ENCODE data around the gene PLEKHG3.
"Not testable (repeated sequence)": the region's sequence is repeated elsewhere in the genome, so short reads cannot be mapped to it uniquely, and the experiment has no call there.

The PLEKHG3 gene
- 47.9 to 127 (median 92.1) reads per million in 4 donors for total RNA-seq

DNA sequence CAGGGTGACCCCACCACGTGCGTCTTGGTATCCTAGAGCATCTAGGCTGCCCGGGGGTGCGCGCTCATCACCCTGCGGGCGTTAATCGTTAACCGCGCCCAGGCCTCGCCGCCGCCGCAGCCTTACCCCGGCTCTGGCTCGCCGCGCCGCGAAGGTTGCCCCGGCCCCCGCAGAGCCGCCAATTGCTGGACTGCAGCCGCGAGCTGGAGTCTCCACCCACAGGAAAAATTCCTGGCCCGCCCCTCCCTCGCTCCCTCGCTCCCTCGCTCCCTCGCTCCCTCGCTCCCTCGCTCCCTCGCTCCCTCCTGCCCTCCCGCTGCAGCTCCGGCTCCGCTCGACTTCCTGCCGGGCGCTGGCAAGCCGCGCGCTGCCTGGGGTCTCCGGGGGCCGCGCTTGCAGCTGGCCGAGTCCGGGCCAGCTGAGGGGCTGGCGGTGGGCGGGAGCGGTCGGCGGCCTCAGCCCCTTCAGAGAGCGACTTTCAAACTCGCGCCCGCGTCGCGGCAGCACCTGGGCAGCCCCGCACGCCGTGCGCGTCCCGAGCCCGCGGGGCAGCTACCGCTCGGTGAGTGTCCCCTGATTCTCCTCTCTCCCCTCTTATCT, at the start of gene PLEKHG3:
PLEKHG3 (plus strand) TSS at position 282 of the 600 bp plus-strand sequence. CDS start 23,208 bp downstream, outside the sequence.
- DNase-seq, result no peak

DNA sequence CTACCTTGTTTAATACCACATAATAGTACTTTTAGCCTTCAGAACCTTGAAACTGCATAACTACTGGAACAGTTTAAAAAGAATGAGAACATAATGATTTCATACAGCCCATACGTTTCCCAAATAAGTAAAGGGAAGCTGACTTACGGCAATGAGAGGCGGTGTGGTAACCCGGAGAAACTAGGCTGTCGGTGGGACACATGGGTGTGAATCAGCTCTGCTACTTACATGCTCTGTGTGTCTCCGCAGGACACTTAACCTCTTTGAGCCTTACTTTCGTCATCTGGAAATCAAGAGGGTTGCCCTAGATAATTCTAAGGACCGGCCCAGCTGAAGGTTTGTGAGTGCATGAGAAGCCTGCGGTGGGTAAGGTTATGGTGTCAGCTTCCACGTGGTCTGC, 49.3 kb upstream of the PLEKHG3 start:
- no peak for DNase-seq

DNA sequence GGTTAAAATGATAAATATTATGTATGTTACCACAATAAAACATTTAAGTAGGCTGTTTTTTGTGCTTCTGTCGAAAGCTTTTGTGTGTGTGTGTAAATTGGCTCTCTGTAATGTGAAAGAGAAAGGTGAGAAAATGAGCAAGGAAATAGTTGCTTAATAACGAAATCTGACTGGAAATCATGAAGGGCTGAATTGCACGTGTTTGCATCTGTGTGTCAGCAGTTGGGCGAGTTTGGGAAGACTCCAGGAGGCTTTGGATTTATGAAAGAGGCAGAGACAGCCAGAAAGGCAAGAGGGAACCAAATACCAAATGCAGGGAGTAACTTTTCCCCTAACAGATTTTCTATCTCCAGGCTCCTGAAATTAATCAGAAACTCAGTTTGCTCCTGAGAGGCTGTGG, 47.2 kb upstream of the PLEKHG3 start:
- DNase-seq, result no peak

DNA sequence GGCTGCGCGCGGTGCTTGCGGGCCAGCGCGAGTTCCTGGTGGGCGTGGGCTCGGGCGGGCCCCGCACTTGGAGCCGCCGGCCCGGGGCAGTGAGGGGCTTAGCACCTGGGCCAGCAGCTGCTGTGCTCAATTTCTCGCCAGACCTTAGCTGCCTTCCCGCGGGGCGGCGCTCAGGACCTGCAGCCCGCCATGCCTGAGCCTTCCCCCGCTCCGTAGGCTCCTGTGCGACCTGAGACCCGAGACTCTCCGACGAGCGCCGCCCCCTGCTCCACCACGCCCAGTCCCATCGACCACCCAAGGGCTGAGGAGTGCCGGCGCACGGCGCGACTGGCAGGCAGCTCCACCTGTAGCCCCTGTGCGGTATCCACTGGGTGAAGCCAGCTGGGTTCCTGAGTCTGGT, 46.0 kb upstream of the PLEKHG3 start:
- DNase-seq, result no peak

DNA sequence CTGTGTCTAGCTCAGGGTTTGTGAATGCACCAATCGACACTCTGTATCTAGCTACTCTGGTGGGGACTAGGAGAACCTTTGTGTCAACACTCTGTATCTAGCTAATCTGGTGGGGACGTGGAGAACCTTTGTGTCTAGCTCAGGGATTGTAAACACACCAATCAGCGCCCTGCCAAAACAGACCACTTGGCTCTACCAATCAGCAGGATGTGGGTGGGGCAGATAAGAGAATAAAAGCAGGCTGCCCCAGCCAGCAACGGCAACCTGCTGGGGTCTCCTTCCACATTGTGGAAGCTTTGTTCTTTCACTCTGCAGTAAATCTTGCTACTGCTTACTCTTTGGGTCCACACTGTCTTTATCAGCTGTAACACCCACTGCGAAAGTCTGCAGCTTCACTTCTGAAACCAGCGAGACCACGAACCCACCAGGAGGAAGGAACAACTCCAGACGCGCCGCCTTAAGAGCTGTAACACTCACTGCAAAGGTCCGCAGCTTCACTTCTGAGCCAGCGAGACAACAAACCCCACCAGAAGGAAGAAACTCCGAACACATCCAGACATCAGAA, 45.4 kb upstream of the PLEKHG3 start:
- DNase-seq, result not testable (repeated sequence)

DNA sequence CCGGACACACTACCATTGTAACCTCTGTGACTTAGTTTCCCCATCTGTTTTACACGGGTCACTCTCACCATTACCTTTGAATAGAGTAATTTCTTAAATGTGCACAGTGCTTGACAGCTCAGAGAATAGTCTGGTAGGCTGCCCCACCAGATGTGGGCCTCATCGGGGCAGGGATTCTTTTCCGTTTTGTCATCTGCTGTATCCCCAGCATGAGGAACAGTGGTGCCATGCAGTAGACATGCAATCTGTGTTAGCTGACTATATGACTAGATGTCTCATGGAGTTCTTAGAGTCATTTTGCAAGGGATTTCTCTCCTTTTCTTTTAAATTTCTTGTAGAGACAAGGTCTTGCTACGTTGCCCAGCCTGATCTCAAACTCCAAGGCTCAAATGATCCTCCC, 44.9 kb upstream of the PLEKHG3 start:
- DNase-seq, result no peak

DNA sequence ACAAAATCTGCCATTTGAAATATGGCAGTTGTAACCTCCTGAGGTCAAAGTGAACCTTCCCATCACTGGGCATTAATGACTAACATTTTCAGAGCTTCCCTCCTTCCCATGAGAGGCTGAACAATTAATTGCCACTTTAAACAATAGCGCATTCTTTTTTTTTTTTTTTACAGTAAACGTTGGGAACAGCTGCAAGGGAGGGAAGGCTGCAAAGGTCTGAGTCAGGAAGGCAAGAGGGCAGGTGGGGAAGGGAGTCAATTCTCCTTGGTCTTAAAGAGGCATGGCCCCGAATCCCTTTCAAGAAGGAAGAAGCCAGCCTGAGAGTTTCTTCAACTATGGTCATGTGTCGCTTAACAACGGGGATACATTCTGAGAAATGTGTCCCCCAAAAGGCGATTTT, 41.0 kb upstream of the PLEKHG3 start:
- DNase-seq, result no peak

DNA sequence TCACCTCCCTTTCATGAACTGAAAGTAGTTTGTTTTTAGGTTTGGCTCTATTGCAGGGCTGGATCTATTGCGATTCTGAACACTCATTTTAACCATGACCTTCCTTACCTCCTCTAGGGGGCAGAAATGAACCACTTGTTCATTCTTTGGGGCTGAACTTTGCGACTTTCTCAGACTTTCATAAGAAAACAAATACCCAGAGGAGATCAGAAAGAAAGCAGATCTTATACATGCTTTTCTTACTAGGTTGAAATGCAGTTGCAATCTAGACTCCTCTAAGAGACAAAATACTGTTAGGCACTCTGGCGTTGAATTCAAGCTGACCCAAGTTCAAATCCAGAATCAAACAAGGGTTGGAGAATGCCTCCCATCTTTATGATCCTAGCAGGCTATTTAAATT, 32.6 kb upstream of the PLEKHG3 start:
- peak in 1 of 5 donors; percentile 72 for DNase-seq

DNA sequence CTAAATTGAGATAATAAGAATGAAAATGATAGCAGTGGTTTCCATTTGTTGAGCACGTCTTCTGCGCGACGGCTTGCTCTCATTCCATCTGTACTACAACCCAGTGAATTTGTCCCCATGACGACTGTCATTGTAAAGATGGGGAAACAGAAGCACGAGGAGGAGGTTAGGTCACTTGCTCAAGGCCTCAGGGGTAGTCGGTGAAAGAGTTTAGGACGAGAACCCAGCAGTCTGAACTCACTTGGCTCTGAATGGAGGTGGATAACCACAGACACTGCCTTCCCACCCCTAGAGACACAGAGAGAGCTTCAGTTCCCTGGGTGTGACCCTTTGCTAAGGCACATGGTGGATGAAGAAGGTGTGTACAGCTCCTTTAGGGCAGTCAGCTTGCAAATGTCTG, 30.9 kb upstream of the PLEKHG3 start:
- DNase-seq, result no peak

DNA sequence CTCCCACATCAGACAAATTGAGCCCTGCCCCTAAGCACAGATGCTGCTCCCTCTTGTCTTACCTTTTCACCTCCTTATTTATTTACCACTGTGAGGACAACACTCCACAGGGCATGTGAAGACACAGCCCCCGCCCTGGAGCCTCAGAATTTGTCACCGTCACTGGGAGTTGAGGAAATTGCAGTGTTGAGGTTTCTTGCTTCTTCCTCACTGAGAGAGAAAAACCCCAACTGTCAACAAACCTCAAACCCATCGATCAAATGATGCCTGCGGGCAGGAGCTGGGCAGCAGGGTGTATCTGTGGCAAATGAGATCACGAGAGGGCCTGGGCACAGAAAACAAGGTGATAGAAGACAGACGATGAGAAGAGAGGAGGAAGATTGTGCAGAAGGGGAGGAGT, 30.5 kb upstream of the PLEKHG3 start:
- peak in 3 of 5 donors; percentile 27 to 82 (median 40) for DNase-seq

DNA sequence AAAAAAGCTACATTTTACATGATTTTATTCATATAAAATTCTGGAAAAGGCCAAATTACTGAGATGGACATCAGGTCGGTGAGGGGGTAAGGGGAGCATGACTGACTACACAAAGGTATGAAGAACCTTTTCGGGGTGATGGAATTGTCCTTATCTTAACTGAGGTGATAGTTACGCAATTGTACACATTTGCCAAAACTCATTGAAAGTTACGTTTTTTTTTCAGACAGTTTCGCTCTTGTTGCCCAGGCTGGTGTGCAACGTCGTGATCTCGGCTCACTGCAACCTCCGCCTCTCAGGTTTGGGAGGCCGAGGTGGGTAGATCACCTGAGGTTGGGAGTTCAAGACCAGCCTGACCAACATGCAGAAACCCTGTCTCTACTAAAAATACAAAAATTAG, 29.4 kb upstream of the PLEKHG3 start:
- no peak for DNase-seq

DNA sequence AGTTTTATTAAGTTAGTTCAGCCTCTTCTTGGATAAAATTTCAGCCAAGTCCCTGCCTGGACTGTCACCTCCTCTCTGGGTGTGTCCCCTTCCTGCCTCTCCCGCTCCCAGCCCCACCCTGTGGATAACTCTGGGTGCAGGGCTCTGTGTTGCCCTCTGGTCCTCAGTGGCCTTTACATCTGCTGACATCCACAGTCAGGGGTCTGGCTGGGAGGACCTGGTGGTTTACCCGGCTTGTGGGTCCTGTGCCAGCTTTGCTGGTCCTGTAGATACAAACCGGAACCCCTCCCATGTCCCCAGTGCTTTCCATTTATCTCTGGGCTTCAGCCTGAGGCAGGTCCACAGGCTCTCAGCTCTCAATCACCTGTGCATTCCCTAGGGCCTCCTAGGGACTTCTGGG, 28.9 kb upstream of the PLEKHG3 start:
- DNase-seq, result no peak

DNA sequence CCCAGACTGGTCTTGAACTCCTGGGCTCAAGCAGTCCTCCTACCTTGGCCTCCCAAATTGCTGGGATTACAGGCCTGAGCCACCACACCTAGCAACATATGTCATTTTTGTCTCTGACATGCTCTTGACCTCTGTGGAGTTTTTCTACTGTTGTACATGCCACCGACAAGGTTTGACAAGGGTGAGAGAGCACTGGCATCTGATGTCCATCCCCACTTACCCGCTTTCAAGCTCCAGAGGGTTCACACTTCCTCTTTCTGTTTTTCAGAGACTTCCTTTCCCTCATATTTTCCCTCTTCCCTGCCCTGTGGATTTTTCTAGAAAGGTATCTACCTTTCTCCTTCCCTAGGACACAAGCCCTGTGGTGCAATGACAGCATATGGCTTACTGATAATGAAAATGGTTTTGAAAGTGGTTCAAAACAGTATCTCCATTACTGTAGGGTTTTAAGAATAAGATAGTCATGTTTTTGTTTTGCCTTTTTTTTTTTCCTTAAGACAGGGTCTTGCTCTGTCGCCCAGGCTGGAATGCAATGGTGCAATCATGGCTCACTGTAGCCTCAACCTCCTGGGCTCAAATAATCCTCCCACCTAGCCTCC, 27.7 kb upstream of the PLEKHG3 start:
- DNase-seq, result no peak

DNA sequence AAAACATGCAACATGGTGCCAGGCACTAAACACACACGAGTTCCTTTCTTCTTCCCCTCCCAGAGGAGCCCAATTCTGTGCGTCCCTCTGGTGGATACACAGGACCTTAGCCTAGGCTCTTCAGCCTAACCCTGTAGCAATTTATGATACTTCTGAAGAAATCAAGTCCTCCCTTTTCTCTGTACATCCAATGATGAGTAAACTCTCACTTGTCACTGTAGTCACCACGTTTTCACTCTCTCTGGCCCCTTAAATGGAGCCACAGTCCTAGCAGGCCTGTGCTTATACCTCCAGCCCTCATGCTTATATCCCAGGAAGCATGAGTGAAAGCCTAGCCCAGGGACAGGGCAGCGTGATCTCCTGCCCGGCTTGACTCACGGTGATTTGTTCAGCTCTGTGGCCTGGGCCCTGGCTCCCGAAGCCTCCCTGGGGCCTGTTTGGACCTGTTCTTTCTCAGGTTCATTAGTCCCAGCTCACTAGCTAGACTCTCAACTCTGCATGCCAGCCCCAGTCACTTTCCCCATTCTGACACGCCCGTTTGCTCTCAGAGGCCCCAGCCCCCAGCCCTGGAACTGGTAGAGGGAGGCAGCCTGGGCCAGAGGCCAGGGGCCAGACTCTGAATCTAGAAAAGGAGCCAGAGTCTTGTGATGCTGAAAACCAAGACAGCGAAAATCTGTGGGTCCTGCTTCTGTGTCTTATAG, 24.1 kb upstream of the PLEKHG3 start:
- DNase-seq, result no peak

DNA sequence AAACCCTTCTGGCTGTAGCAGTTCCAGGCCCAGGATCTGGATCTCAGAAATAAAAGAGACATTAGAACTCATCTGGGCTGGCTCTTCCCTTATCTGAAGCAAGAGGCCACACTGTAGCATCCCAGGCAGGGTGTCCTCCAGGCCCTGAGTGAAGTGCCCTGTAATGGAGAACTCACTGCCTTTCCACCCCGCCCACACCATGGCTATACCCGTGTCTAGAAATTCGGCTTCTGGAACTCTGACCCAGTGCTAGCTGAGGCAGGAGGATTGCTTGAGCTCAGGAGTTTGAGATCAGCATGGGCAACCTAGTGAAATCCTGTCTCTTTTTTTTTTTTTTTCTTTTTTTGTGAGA, 23.5 kb upstream of the PLEKHG3 start:
- DNase-seq, result no peak

DNA sequence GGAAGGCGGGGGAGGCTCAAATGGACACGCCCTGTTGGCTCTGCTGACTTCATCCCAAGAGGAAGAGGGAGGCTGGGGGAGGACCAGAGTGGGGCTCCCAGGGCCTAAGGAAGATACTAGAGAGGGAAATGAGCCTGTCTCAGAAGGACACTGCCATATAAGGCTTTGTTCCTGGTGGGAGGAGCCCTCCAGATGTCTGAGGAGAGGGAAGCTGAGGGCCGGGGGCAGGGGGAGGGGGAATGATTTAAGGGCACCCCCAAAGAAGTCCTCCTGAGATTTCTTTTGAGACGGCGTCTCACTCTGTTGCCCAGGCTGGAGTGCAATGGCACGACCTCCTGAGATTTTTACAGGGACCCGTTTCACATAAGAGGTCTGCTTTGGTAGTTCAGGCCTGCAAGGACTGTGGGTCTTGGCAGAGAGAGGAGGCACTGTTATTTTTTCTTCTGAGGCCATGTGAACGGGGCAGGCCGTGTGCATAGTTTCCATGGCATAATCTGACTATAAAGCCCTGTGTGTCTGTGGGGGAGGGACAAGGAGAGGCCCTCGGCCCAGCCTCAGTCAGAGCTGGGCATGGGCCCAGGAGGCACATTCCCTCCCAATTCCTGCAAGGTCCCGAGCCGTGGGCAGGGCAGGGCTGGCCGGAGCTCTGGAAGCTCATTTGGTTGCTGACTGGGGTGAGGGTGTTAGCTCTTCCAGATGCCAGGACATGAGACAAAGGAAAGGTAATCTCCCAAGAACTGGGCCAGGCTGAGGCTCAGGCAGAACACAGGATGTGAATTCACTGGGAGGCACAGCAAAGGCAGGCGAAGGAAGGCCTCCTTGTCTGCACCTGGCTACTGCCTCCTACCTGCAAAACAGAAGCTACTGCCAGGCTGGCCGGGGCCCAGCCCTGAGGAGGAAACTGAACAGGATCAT, 22.2 kb upstream of the PLEKHG3 start:
- DNase-seq, result no peak

DNA sequence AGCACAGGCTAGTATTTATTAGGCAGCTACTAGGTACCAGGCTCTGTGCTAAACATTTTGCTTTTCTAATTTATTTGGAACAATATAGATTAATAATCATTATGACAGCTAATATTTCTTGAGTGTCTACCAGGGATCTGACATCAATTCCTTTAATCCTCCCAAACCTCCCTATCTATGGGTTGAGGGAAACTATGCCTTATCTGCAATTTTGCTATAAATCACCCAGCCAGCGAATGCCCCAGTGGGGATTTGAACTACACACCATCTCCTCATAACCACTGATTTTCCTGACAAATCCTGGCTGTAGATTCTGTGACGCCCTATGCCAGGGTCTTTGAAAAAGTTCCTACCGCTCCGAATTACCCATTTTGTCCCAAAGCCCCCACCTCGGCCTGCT, 21.4 kb upstream of the PLEKHG3 start:
- no peak for DNase-seq

DNA sequence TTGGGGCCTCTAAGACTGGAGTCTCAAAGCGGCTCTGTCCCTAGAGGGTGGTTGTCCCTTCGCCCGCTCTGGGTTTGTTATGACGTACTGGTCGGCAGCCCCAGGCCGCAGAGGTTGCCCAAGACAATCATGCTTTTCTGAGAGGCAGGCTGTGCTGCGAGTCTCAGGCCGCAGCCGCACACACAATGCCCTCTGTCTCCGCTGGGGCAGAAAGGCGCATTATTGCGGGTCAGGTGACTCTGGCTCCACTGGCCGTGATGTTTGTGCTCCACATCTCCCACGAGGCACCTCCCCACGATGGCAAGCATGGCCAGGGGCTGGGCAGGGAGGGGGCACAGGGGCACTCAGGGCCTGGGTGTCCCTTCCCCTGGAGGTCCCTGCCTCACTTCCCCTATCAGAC, 21.0 kb upstream of the PLEKHG3 start:
- DNase-seq, result no peak

DNA sequence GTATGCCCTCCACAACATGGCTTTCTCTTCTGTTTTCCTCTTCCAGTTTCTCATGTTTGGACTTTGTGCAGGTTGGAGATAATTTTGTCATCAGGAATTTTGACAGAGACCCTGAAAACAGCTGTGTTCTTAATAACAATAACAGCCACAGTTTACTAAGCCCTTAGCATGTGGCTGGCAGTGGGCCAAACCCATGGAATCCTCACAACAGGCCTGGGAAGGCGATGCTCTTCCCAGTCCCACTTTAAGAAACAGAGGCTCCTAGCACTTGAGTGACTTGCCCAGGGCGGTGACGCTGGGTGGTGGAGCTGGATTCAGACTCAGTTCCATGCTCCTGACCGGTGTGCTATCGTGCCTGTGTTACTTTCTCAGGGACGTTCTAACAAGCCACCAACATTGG, 20.1 kb upstream of the PLEKHG3 start:
- no peak for DNase-seq

DNA sequence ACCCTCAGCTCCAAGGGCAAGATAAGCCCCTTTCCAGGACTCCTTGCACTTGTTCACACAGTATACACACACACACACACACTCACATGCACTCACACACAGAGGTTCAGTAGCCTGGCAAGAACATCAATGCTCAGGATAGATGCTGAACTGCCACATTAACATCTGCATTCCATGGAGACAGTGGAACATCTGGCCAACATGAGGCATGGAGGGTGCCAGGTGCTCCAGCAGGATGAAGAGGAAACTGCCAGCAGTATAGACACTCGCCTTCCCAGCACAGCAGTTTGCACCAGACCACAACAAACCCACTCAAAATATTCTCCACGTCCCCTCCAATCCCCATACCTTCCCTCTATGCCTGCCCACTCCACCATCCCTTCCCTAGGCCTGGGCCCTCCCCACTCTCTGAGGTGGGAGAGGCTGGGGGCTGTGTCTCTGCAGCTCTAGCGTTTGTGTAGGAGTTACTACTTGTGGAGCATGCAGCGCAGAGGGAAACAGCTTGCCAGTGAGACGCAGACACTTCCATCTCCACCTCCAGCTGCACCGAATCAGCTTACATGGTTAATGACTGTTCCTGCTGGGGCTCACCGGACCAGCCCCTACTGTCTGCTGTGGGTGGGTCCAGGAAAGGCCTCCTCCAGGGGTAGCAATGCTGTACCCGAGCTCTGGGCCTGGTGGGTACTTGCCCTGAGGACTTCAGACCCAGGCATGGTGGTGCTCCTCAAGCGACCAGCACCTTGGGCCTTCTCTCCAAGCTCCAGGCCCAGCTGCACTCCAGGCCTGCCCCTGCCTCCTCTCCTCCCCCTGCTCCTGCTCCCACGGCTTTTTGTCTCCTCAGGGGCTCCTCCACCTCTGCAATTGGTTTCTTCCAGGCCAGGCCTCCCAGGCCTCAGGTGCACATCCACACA, 18.6 kb upstream of the PLEKHG3 start:
- no peak for DNase-seq

DNA sequence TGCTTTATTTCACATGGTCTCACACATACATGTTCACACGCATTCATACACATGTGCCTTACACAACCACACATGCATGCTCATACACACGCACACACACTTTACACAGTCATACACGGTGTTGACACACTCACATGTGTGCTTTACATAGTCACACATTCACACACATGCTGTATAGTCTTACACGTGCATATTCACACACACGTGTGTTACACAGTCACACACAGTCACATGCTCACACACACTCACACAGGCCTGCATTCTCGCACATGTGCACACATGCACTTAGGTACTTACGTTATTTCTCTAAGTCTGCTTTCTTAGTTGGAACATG, 18.0 kb upstream of the PLEKHG3 start:
- DNase-seq, result no peak

DNA sequence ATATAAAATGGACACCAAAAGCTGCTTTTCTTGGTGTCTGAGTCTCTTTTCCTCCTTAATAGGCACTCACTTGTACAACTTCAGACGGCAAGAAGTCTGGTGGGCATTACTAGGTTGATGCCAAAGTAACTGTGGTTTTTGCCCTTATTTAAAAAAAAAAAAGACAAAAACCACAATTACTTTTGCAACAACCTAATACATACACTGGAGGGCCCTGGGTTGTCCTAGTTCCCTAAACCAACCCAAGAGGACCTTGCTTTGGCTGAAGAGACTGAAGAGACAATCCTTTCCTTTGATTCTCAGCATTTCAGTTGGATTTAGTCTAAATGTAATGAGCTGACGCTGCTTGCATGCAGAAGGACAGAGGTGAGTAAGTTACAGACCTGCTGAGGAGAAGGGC, 16.2 kb upstream of the PLEKHG3 start:
- no peak for DNase-seq
